ENCODE data around the gene ABLIM1.

DNA sequence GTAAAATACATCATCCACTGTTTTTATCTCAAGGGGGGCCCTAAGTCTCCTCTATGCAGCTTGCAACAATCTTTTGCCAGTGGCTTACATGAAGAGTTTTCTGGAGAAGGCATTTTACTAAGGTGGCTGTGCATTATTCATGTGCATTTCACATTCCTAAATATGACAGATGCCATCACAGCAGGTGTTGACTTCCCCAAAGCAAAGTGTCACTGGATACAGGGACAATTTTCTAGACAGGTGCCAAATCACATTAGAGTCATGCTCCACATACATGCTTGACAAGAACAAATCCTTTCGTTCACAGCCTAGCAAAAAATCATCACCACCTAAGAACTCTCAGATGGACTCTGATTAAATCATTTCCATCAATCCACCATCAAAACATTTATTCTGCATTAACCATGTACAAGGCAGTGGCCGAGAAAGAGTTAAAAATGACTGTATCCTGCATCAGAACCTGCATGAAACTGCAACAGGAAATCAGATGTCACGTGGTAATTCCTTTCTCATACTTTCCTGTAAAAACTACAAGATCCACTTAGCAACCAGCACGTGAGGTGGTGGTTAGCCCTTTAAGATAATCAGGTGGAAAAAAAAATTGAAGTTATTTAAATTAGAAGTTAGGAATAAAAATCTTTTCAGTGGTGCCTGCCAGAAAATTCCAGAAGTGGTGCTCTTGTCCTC, 165.6 kb downstream of the ABLIM1 start:
- TF ChIP-seq, protein P1, sequence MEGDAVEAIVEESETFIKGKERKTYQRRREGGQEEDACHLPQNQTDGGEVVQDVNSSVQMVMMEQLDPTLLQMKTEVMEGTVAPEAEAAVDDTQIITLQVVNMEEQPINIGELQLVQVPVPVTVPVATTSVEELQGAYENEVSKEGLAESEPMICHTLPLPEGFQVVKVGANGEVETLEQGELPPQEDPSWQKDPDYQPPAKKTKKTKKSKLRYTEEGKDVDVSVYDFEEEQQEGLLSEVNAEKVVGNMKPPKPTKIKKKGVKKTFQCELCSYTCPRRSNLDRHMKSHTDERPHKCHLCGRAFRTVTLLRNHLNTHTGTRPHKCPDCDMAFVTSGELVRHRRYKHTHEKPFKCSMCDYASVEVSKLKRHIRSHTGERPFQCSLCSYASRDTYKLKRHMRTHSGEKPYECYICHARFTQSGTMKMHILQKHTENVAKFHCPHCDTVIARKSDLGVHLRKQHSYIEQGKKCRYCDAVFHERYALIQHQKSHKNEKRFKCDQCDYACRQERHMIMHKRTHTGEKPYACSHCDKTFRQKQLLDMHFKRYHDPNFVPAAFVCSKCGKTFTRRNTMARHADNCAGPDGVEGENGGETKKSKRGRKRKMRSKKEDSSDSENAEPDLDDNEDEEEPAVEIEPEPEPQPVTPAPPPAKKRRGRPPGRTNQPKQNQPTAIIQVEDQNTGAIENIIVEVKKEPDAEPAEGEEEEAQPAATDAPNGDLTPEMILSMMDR (IDR thresholded peaks at IDR 0.05), result no peak
- TF ChIP-seq SIN3A (IDR thresholded peaks at IDR 0.05; ENCODE audit: borderline replicate concordance, insufficient read depth, low read depth, low read length) (no peak), POLR2AphosphoS5 (IDR thresholded peaks at IDR 0.05; ENCODE audit: low read depth, low read length) (no peak)
- TF ChIP-seq, protein P2, sequence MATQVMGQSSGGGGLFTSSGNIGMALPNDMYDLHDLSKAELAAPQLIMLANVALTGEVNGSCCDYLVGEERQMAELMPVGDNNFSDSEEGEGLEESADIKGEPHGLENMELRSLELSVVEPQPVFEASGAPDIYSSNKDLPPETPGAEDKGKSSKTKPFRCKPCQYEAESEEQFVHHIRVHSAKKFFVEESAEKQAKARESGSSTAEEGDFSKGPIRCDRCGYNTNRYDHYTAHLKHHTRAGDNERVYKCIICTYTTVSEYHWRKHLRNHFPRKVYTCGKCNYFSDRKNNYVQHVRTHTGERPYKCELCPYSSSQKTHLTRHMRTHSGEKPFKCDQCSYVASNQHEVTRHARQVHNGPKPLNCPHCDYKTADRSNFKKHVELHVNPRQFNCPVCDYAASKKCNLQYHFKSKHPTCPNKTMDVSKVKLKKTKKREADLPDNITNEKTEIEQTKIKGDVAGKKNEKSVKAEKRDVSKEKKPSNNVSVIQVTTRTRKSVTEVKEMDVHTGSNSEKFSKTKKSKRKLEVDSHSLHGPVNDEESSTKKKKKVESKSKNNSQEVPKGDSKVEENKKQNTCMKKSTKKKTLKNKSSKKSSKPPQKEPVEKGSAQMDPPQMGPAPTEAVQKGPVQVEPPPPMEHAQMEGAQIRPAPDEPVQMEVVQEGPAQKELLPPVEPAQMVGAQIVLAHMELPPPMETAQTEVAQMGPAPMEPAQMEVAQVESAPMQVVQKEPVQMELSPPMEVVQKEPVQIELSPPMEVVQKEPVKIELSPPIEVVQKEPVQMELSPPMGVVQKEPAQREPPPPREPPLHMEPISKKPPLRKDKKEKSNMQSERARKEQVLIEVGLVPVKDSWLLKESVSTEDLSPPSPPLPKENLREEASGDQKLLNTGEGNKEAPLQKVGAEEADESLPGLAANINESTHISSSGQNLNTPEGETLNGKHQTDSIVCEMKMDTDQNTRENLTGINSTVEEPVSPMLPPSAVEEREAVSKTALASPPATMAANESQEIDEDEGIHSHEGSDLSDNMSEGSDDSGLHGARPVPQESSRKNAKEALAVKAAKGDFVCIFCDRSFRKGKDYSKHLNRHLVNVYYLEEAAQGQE (IDR thresholded peaks at IDR 0.05; ENCODE audit: insufficient read depth in 1 of 2, low read depth in 2 of 2, low read length in 1 of 2), result no peak

Data from Panc1 (cell line).